ENCODE results near the gene HNMT.

DNA sequence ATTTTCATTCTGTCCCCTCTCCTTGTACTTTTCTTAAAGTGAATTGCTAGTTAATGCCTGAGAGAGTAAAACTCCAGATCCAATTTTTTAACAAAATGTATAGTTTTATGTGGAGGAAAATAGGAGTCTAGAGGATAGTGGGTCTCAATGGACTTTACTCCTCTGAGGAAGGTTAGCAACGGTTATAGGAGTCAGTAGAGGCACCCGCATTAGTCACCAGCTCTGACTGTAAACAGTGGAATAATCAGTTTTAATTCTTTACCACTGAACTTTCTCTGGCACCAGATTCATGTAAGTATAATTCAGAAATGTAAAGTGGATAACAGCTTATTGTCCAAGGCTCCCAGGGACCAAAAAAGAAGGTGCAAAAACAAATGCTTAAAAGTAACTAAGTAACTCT, 38.7 kb upstream of the HNMT start:
- no peak for TF ChIP-seq EZH2 (IDR thresholded peaks at IDR 0.05; ENCODE audit: borderline replicate concordance, insufficient read depth, low read length, poor library complexity, severe bottlenecking)
- TF ChIP-seq SMC3 (conservative IDR thresholded peaks at IDR 0.05; ENCODE audit: poor library complexity) = no peak
- TF ChIP-seq, protein P1, sequence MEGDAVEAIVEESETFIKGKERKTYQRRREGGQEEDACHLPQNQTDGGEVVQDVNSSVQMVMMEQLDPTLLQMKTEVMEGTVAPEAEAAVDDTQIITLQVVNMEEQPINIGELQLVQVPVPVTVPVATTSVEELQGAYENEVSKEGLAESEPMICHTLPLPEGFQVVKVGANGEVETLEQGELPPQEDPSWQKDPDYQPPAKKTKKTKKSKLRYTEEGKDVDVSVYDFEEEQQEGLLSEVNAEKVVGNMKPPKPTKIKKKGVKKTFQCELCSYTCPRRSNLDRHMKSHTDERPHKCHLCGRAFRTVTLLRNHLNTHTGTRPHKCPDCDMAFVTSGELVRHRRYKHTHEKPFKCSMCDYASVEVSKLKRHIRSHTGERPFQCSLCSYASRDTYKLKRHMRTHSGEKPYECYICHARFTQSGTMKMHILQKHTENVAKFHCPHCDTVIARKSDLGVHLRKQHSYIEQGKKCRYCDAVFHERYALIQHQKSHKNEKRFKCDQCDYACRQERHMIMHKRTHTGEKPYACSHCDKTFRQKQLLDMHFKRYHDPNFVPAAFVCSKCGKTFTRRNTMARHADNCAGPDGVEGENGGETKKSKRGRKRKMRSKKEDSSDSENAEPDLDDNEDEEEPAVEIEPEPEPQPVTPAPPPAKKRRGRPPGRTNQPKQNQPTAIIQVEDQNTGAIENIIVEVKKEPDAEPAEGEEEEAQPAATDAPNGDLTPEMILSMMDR (IDR thresholded peaks at IDR 0.05; ENCODE audit: poor library complexity, severe bottlenecking) = no peak
- TF ChIP-seq, protein P2, sequence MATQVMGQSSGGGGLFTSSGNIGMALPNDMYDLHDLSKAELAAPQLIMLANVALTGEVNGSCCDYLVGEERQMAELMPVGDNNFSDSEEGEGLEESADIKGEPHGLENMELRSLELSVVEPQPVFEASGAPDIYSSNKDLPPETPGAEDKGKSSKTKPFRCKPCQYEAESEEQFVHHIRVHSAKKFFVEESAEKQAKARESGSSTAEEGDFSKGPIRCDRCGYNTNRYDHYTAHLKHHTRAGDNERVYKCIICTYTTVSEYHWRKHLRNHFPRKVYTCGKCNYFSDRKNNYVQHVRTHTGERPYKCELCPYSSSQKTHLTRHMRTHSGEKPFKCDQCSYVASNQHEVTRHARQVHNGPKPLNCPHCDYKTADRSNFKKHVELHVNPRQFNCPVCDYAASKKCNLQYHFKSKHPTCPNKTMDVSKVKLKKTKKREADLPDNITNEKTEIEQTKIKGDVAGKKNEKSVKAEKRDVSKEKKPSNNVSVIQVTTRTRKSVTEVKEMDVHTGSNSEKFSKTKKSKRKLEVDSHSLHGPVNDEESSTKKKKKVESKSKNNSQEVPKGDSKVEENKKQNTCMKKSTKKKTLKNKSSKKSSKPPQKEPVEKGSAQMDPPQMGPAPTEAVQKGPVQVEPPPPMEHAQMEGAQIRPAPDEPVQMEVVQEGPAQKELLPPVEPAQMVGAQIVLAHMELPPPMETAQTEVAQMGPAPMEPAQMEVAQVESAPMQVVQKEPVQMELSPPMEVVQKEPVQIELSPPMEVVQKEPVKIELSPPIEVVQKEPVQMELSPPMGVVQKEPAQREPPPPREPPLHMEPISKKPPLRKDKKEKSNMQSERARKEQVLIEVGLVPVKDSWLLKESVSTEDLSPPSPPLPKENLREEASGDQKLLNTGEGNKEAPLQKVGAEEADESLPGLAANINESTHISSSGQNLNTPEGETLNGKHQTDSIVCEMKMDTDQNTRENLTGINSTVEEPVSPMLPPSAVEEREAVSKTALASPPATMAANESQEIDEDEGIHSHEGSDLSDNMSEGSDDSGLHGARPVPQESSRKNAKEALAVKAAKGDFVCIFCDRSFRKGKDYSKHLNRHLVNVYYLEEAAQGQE (IDR thresholded peaks at IDR 0.05; ENCODE audit: borderline replicate concordance) = no peak
- TF ChIP-seq TAF1 (IDR thresholded peaks at IDR 0.05; ENCODE audit: low read depth) = no peak
